ENCODE data around the gene RPA3.

Gene RPA3

DNA sequence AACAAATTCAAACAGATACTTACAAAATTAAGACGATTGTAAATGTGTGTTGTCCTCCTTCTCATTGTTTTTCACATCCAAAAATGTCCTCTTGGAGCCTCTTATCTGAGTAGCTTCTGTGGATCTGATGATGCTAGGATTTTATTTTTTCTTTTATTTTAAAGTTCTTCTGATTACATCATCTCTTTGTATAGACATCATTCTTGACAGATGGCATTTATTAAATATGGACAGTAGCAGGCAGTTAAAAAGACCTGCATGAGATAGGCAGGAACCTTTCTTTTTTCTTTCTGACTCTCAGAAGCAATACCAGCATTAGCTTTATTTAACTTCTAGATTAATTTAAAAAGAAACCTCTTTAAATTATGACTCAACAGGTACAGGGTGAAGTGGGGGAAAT lies at the start of gene RPA3:
Gene RPA3, minus strand, starts transcription at position 116 of the 400 bp plus-strand sequence. CDS start 78,189 bp downstream, outside the sequence.
- DNase-seq: no peak

DNA sequence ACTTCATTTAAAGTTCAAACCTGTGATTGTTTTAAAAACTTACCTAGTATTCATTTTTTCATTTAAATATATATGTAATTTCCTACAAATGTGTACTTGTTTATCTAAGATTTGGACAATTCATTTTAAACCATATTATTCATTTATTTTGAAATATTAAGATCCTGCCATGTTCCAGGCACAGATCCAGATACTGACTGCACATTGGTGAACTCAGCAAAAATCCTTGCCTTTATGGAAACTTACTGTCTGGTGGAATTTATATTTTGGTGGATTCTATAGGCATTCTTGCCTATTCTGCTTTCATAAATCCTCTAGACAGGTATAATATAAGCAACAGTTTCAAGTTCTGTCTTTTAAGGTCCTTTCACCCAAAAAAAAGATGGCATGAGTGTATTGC lies 48.3 kb upstream of the RPA3 start:
- no peak for DNase-seq

DNA sequence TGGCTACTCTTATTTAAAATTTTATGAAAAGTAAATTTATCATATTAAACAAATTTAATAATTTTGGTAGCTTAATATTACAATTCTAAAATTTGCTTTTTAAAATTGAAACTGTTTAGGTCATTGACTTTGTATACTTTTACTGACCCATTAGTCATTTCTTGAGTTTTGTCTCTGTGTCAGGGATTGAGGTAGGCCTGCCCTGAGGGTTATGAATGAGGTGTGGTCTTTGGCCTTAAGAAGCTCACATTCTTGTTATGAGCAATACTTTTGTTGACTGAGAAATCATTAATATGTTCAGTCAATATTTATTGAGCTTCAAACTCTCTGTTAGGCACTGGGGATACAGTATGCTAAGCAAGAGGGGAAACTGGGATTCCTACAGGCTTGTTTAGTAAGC lies 47.0 kb upstream of the RPA3 start:
- DNase-seq: no peak

DNA sequence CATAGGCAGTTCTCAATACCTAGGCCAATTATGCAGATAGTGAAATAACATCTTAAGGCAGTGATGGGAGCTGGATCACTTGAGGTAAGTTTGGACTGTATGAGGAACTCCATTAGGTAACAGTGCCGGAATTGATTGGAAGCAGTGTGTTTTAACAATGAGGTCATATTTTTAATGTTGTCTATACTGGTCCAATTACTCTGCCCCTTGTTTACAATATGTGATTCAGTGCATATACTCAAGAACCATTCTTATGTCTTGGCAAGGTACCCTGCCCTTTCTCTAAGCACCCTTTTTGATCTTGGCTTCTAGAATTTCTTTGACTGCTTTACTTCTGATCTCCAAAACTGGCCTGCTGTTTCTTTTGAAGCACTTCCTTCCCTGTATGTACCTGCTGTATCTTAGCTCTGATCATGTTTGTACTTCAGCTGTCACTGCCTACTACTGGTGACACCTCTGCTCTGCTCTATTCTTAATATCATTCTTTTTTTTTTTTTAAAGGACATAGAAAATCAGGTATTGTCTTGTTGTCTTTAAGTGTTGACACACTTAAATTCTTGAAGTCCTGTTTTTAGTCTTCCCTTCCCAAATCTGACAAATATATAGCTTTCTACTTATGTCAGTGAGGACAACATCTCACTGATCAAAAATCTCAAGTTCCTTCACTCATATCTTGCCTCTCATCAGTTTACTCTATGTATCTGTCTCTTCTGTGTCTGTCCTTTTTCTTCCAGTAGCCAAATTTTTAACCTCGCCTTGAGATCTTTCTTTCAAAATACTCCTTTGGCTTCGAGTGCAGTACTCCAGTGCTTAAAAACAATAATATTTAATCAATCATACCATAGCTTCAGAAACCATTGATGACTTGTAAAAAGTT lies 46.4 kb upstream of the RPA3 start:
- no peak for DNase-seq

DNA sequence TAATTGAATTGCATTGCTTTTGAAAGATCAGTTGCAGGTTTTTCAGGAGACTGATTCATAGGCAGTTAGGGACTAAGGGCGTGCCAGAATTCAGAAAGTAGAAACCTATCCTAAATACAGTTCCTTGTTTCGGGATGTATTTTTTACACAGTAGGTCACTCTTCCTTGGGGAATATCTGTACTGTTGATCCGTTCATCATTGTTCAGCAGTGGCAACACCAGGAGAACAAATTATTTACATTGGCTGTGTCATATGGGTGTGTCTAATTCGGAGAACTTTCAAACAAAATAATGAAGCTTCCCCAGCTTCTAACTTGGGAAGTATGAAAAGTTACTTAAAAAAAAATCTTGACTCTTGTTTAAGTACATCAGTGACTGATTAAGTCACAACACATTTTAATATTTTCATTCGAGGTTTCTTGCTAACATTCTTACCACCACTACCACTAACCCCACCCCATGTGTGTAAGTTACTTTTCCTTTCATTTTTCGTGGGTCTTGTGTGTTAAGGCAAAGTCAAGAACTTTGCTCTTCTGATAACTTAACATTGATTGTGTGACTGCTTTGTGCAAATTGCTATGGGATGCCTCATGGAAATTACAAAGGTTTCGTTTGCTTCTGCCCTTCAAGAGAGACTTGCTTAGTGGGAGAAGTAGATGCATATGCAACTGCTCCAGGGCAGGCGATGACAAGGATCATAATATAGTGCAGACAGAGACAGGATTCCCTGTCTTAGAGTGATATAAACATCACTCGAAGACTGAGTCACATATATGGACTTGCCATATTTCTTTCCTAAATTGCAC lies 43.8 kb upstream of the RPA3 start:
- no peak for DNase-seq

DNA sequence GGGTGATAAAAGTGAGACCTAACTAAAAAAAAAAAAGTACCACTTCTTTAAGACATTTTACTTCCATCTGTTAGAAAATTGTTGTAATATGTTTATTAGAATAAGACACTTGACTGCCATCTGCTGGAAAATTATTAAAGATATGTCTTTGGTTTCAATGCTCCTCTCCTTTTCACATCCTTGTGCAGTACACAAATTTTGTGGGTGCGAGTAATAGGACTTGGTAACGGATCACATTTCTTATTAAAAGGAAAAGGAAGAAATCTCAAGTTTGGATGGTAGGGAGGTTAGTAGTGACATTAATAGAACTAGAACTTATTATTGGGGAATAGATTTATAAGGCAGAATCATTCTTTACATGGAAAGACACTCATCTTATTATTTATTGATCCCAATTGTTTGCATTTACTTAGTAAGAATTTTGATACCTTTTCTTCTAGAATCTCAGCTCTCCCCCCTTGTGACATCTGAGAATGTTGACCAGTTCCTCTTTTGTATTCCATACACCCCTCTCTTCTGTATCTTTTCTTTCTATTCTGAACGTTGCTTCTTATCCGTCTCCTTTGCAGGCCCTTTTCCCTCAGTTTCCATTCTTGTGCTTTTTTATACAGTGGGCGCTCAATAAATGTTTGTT lies 43.0 kb upstream of the RPA3 start:
- no peak for DNase-seq

DNA sequence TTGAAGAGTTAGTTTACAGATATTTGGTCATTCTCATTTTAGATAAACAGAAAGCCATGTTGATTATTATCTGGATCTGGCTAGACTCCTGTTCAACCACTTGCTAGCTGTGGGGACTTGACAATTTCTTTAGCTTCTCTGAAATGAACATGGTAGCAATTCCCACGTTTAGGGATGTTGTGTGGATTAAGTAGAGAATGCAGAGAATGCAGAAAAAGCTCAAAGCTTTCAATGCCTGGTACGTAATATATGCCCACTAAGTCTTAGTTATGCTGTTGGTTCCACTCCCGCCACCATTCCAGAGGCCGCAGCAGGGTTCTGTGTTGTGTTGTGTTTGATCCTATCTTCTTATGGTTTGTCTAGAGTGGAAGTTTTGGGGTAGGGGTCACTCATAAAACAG lies 39.2 kb upstream of the RPA3 start:
- no peak for DNase-seq

DNA sequence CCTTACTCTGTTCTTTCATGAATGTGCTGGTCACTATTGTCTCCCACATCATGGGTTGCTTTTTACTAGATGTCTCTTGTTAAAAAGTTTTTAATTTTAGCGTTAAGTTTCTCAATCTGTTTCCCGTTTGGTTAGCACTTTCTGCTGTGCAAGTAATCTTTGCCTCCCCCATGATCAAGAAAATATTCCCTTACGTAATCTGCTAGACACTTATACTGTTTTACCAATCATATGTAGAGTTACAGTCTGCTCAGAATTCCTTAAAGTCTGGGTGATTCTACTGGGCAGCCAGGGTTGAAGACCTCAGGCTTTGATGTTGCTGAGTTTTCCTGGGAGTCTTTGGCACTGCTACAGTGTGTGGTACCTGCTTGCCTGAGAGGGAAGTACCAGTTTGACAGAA lies 38.2 kb upstream of the RPA3 start:
- no peak for DNase-seq

DNA sequence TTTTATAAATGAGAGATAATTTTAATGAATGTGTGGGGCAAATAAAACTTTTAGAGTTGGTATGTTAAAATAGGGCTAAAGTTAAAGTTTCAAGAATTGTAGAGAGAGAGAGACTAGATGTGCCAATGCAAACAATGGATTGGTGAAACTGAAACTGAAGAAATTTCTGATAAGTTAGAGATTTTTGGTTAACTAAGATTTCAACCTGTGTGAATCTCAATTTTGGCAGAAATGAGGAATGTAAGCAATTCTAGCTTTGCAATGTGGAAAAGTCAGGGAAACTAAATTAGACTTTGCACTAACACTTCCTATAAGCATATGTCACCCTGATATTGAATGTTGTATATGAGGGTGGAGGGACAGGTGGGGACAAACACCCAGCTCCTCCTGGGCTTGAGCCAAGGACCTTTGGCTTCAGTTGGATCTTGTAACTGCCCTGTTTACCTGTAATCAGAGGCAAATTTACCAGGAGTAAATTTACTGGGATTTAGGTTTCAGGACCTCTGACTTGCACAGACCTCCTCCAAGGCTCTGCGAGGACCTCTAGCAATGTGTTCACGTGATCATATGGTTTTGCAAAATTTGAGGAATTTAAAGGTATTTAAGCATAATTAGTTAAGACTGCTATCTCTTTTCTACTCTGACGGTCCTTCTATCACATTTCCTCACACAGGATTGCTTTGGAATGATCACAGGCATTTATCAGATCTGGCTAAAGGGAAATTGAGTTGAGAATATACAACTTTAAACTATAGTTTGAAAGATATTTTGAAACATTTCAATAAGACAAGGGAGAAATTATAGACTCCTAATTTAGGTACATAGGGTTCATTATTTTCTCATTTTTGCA lies 33.1 kb upstream of the RPA3 start:
- no peak for DNase-seq

DNA sequence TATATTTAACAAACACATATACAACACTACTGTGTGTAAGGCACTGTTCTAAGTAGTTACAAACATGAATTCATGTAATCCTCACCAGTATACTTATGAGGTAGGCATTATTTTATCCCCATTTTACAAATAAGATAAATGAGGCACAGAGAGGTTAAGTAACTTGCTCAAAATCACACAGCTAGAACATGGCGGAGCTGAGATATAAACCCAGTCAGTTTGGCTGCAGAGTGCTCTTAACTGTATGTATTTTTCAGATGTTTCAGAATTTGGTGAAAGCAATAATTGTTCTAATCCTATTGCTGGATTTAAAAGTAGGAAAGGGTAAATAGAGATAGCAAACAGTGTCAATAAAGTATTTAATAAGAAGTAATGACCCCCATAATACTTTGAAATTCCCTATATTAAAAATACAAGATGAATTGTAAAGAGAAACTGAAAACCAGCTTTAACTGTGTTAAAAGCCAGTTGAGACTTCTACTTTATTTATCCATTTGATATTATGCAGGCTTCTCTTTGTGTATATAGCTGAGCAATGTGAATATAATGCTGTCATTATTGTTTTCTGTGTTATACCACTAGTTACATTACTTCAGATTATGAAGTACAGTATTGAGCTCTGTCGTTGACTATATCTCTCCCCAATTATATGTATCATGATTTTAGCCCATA lies 32.3 kb upstream of the RPA3 start:
- DNase-seq: no peak

DNA sequence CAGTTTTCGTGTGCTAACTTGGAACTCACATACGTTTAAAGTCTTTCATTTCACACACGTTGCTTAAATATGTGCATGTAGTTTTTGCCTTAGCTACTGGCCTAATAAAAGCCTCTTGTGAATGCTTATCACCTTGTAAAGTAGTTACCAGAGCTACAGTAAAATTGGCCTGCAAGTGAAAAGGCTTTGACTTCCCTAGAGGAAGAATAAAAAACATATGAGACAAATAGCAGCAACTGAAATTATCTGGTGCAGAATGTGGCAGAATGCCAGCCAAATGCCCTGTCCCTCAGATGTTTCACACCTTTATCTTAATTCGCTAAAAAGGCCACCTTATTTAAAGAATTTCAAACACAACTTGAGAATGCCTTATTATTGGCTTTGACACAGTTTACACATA lies 28.1 kb upstream of the RPA3 start:
- DNase-seq: no peak

DNA sequence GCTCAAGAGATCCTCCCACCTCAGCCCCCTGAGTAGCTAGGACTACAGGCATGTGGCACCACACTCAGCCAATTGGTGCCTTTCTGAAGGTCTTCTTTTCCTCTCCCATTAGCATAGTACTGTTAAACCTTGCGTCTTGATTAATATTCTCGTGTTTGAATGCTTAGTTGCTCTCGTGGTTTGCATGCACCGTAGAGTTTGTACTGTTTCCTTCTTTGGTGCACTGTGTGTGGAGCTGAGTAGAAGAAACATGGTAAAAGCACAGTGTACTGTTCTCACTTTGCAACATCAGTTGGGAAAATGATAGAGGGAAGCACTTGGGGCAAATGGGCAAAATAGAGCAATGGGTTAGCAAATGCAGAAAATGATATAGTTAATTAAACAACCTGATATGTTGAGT lies 27.6 kb upstream of the RPA3 start:
- no peak for DNase-seq

DNA sequence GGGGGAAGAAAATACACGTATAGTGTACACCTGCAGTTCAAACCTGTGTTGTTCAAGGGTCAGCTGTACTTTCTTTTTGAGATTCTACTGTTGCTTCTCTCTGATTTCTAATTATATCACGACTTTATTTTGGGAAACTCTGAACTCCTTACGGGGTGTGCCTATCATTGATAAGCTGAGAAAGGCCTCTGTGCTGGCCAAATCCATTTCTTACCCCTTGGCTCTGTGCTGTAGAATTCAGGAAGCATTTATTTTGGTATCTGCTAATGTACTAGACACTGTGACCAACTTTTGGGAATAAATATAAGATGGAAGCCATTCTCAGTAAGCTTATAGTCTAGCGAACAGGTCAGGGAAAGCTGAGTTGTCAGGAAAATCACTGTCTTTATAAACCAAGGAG lies 26.9 kb upstream of the RPA3 start:
- no peak for DNase-seq

DNA sequence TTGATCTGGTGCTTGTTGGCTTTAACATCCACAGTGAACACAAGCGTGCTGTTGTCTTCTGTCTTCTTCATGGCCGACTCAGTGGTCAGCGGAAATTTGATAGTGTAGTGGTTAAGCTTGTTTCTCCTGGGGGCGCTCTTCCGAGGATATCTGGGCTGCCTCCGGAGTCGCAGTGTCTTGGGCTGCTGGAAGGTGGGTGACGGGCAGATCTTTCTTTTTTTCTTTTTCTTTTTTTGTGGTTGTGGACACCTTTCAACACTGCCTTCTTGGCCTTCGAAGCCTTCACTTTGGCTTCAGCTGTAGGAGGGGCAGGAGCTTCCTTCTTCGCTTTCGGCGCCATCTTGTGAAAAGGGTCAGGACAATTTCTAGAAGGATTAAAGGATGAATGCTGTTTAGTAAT lies 23.8 kb upstream of the RPA3 start:
- no peak for DNase-seq

DNA sequence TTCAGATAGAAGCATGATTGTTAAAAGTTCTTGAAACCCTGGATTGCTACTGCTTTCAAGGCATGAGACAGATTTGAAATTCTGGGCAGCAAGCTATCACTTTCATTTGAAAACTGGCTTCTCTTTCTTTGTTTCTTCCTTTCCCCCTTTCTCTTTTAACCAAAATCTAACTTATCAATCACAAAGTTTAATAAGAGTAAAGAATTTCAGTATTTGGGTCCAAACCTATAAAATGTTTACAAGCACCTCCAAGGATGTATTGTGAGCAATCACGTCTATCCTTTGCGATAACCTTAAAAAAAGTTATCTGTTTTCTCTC lies 21.6 kb upstream of the RPA3 start:
- no peak for DNase-seq

DNA sequence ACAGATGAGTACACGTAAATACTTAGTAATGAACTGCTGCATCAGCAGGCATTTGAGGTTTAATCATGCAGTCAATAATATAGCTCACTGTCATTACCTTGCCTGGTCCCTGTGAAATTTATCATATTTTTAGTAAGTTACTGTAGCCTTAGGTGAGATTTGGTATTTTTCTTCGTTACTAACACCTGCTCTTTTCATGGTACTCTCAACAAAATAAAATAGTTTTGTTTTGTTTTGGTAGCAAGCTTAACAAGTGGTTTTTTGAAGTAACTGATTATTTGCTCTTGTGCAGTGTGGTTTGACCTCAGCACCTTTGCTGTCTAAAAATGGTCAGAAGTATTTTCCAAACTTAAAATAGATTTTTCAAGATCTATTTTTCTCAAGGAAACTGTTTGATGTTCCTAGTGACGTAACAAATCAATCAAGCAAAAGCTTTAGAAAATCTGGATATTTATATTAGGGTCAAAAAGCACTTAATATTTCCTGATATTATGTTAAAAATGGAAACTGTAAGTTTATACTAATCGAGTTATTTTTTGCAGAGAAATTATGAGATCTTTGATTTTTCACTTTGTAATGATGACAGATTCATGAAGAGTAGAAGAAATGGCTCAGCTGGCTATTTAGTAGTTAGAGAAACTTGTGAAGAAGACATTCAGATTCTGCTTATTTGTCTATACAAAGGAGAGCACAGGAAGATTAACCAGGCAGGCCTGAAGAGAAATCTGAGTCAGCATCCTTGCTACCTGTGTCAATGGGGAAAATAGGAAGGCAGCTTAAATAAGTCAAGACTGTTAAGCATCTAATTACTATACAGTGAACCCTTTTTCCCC lies 21.0 kb upstream of the RPA3 start:
- no peak for DNase-seq

DNA sequence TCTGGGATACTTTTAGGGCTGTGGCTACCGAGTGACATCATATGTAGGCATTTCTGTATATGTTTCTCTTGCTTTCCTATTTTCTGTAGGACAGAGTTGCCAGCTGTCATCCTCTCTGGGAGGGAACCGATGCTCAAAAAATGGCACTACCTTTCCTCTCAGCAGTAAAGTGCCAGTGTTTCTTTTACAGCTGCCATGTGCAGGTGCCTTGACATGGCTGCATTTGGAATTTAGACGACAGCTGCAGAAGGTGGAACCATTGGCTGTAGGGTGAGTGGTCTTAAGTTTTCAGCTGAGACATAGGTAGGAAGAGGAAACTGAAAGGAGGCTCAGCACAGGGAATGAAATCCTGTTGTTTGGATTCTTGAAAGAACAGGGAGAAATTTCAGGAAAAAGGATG lies 20.2 kb upstream of the RPA3 start:
- DNase-seq: no peak

DNA sequence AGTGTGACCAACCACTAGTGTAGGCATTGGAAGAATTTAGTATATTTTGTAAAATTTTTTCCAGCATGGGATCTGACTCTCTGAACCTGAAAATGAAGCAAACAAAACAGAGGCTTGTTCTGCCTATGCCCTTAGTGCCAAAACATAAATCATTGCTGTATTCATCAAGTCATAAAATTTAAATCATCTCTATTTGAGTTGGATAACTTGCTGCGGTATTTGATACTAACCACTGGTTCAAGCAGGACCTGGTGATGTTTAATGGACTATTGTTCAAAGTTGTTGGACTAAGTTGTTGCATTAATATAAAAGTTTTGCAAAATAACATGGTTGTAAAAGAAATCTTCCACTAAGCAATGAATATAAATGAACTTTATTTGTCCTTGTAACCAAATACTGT lies 19.8 kb upstream of the RPA3 start:
- no peak for DNase-seq

DNA sequence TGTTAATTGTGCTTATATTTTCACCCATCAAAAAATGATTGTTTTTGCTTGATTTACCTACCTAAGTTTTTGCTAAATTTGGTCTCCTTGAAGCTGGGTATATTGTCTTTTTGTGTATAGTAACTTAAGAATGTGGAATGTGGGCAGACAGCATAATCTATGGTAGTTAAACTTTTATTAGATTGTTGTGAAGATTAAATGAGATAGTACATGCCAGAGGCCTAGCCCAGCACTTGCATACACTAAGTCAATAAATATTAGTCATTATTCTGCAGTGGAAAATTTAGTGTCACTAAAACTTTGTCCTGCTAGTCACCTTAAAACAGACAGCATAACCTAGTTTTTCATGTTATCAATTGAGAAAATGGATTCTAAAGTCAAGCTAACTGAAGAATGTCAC lies 19.3 kb upstream of the RPA3 start:
- DNase-seq: no peak

DNA sequence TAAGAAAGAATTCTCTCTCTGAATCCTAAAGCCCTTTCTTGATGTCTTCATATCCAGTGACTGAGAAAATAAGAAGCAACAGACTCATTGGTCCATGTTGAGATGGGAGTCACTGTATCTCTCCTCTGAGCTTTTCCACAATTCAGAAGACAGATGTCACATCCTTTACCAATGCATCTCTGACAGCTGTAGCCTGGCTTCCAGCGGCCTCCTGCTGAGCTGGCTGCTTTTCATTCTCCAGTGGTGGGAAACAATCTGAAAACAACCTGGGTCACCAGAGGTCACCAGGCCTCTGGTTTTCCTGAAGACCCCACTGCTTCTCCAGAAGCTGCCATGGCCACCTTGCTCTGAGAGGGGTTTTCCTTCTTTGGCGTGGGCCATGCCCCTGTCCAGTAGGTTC lies 18.3 kb upstream of the RPA3 start:
- no peak for DNase-seq

DNA sequence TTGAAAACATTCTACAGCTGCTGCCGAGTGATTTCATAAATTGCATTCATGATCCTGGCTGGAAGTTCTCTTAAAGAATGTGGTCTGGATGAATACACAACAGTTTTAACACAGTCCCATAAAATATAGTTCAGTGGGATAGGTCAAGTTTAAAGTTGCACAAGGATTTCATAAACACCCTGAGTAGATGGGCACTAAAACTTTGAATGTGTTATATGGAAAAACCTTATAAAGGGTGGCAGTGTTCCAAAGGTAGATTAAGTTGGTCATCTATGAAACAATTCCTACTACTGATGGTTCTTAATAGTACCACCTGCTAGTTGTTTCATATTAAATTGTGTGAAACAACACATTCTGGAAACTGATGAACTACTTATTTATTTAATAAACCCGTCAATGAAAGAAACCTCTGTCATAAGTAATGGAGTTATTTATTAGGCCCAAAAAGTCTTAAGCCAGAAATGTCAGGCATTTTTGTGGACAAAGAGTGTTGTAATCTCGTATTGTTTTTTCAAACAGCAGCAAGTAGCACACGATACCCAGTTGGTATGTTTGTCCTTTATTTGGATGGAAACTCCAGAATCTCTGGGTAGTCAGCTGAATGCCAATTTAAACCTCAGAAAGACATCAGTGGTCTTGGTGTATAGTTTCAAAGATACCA lies 14.3 kb upstream of the RPA3 start:
- no peak for DNase-seq
